Cardiac fibroblast (primary cell): ENCODE data around the gene PBX3.

Experiments used
- DNase-seq, 2 donors: peaks; one replicate each; pipeline versions ENCODE4 v3.0.0 to v3.0.0-alpha.2; 2010; ENCODE audit warnings: low read depth in 2 of 2
- H3K4me3 ChIP-seq, 2 donors: replicated peaks in 1 of 2; 1 replicate in 1 of 2; 2 replicates in 1 of 2; pipeline ENCODE4 v1.5.1; 2011; ENCODE audit warnings: low read depth in 2 of 2, low read length in 2 of 2, mild to moderate bottlenecking in 2 of 2, moderate library complexity in 1 of 2
- TF ChIP-seq, protein P1 (sequence below): IDR thresholded peaks from one replicate; pipeline ENCODE4 v1.5.1; 2011; ENCODE audit warnings: low read depth, mild to moderate bottlenecking, low read length, inconsistent platforms

Gene PBX3

DNA sequence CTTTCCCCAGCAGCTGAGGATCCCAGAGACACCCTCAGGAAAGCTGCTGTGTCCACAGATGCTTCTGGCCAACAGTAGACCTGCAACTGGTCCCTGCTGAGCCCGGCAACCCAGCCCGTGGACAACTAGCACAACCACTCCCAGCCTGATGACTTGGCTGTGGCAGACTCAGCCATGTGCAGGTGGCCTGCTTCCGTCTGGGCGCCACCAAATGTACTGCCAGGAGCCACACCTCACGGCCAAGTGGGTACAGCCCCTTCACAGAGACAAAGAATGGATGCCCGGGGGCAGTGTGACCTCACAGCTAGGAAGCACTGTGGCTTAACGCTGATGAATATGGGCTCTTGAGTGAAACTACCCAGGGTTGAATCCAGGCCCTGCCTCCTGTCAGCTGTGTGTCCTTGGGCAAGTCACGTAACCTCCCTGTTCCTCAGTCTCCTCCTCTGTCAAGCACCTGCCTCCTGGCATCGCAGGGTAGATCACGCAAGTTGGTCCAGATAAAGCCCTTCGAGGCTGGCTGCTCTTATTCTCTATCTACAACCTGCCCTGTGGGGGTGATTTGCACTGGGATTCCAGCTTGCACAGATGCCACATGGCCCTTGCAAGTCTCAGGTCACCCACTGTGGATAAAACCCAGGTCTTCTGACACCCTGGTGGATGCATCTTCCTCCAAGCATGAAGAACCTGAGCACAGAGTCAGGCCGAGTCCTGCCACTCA lies 225.0 kb downstream of the PBX3 start:
- no peak for DNase-seq
- H3K4me3 ChIP-seq: no peak overlapping the region
- TF ChIP-seq, protein P1, sequence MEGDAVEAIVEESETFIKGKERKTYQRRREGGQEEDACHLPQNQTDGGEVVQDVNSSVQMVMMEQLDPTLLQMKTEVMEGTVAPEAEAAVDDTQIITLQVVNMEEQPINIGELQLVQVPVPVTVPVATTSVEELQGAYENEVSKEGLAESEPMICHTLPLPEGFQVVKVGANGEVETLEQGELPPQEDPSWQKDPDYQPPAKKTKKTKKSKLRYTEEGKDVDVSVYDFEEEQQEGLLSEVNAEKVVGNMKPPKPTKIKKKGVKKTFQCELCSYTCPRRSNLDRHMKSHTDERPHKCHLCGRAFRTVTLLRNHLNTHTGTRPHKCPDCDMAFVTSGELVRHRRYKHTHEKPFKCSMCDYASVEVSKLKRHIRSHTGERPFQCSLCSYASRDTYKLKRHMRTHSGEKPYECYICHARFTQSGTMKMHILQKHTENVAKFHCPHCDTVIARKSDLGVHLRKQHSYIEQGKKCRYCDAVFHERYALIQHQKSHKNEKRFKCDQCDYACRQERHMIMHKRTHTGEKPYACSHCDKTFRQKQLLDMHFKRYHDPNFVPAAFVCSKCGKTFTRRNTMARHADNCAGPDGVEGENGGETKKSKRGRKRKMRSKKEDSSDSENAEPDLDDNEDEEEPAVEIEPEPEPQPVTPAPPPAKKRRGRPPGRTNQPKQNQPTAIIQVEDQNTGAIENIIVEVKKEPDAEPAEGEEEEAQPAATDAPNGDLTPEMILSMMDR: no peak

DNA sequence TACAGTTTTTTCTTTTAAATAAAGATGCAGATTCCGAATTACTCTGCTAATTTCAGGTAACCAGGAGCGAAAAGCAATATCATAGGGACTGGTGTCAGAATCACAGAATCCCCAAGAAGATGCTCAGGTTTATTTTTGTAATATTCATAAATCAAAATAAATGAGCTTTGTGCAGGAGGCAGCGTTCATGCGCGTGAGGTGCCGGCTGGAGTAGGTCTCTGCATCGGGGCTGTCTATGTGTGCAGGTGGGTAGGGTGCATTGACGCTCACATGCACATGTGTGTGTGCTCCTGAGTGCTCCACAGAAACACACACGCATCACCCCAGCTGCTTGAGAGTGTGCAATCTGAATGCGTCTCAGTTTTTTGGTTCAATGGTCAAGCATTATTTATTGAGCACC lies 226.4 kb downstream of the PBX3 start:
- TF ChIP-seq, protein P1: no peak
- no peak overlapping the region for H3K4me3 ChIP-seq
- no peak for DNase-seq

DNA sequence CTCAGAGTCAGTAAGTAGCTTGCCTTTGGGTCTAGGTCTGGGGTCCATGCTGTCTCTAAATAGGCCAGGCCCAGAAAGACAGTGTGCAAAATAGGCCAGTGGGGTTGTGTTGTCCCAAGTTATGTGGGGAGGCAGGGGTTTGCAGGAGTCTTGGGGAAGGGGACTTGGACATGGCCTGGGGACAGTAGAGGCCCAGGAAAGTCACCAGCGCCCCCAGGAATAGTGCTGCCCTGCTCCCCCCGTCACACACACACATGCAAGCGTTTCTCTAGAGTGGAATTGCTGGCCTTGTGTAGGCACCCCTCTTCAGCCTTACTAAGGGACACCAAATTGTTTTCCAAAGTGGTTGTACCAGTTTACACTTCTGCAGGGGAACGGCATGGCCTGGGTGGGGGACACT lies 227.5 kb downstream of the PBX3 start:
- TF ChIP-seq, protein P1: no peak
- DNase-seq: no peak
- H3K4me3 ChIP-seq: no peak overlapping the region

DNA sequence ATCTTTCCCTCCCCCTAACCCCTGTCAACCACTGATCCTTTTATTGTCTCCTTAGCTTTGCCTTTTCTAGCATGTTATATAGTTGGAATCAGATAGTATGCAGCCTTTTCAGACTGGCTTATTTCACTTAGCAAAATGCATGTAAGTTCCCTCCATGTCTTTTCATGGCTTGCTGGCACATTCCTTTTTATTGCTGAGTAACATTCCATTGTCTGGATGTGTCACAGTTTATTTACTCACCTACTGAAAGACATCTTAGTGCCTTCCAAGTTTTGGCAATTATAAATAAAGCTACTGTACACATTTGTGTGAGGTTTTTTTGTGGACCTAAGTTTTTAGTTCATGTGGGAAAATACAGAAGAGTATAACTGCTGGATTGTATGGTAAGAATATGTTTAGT lies 230.1 kb downstream of the PBX3 start:
- DNase-seq: peak in 1 of 2 donors; percentile 31
- no peak overlapping the region for H3K4me3 ChIP-seq
- TF ChIP-seq, protein P1: no peak

DNA sequence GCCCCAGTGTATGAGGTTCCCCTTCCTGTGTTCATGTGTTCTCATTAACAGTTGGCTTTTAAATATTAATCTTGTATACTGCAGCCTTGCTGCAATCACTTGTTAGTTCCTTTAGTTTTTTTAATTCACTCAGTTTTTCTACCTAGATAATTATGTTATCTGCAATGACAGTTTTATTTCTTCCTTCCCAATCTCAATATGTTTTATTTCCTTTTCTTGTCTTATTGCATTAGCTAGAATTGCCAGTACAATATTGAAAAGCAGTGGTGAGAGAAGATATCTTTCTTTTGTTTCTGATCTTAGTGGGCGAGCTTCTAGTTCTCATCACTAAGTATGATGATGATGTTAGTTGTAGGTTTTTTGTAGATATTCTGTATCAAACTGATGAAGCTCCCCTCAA lies 232.2 kb downstream of the PBX3 start:
- no peak overlapping the region for H3K4me3 ChIP-seq
- TF ChIP-seq, protein P1: no peak
- DNase-seq: no peak

DNA sequence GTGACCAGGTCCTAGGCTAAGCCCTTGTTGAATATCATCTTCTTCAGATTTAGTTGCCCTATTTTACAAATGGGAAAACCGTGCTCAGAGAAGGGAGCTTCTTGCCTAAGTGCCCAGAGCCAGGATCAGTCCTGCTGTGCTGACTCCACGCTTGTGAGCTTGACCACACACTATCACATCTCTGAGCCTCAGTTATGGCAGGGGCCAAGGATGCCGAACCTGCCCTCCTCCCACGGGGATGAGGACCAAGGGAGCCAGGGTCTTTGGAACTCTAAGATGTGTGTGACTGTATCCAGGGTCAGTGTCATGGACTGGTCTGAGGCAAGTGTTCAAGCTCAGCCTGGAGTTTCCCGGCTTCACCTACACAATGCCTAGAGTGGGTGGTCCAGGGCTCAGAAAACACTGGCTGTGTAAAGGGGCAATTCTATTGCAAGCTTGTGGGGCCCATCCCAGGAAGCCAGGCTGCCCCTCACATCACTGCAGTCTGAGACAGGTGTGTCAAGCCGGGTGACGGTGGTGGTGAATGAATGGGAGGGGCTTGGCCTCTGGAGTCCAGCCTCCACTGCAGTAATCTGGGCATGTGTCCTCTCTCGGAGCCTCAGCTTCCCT lies 235.7 kb downstream of the PBX3 start:
- DNase-seq: no peak
- H3K4me3 ChIP-seq: no peak overlapping the region
- TF ChIP-seq, protein P1: no peak
